Measurements from ENCODE around the gene TEX2.
"Not testable (repeated sequence)": the region's sequence is repeated elsewhere in the genome, so short reads cannot be mapped to it uniquely, and the experiment has no call there.

Gene TEX2

GRCh38 chr17:64134216-64134970 is 128.7 kb downstream of the TEX2 start:
- no peak for DNase-seq

DNA sequence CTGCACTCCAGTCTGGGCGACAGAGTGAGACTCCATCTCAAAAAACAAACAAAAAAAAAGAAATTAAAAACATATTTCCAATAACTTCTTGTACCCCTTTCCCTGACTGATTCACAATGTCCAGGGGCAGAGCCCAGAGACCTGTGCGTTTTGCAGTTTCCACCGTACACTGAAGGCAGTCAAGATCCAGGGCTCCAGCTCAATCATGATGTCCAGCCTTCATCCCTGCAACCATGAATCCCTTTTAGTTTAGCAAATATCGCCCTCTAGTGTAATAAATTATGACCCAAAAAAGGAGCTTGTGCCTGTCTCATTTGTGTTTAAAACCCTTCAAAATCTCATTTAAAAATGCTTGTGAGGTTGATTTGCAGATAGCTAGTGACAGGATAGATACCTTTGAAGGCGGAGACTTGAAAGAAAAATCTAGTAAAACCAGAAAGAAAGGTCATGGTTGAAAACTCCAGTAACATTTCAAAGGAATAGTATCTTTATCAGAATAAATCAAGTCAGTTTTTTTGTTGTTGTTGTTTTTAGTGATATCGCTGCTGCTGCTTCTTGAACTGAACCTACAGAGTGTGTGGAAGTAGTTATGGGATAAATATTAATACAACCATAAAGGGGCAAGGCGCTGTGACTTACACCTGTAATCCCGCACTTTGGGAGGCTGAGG is 129.4 kb downstream of the TEX2 start:
- peak; percentile 76 to 91 (median 84) for DNase-seq

DNA sequence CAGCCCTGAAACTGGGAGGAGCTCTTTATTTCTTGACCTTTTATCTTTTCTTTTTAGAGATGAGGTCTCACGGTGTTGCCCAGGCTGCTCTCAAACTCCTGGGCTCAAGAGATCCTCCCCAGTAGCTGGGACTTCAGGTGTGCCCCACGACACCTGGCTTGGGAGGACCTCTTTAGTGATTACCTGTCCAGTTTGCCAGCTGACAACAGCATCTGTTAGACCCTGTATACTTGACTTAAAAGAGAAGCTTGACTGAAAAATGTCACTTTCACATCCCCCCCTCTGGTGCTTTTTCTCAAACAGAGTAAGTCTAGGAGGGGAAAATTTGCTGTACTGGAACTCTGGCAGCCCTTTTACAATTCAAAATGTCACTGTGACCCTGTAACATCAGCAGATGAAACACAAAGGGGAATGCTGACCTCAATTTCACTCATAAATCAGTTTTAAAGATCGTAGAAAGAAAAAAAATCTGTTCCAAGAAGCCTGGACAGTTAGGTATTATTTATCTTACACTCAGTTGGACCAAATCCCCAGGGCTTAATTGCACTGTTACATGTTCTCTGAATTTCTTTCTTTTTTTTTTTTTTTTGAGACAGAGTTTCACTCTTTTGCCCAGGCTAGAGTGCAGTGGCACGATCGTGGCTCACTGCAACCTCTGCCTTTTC is 131.3 kb downstream of the TEX2 start:
- no peak for DNase-seq

- DNase-seq, result peak; percentile 92 to 98 (median 98)
Measured at GRCh38 chr17:64130559-64131001, 132.5 kb downstream of the TEX2 start.

GRCh38 chr17:64129765-64130558 is 133.1 kb downstream of the TEX2 start, which contains the start of gene ERN1:
Gene ERN1, minus strand, starts transcription at chr17:64130144. Its CDS starts 115 bp downstream, at chr17:64130029.
- DNase-seq, result peak; percentile 96 to 98 (median 98)

- no peak for DNase-seq
Measured at GRCh38 chr17:64129515-64129764, 133.6 kb downstream of the TEX2 start.

DNA sequence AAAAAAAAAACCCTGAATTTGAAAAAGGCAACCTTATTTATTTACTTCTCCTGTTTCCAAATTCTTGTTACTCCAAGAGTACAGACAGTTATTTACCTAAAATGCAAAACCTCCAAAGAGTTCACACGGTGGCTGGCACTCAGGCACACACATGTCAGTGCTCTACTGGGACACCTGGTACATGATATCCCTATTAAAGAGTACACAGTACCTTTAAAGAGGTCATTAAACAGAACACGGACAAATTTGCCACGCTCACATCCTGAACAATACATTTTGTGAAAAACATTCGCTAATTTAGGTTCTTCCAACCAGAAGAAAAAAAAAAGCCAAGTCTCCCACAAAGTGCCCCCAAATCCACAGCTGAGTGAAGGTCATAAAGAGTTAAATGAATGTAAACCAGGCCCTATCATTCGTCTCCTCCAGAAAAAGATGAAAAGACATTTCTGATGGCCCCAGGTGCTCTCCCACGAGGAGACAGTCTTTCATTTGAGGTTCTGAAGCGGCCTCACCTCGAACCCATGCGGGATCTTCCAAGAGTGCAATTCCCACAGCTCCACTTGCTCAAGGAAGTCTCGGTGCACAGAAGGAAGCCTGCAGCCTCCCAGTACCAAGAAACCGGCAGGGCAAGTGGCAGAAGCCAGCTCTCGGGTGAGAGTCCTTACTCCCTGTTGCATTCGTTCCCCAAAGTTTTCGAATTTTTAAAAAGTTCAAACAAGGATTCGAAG is 134.1 kb downstream of the TEX2 start:
- peak; percentile 41 to 50 (median 45) for DNase-seq

DNA sequence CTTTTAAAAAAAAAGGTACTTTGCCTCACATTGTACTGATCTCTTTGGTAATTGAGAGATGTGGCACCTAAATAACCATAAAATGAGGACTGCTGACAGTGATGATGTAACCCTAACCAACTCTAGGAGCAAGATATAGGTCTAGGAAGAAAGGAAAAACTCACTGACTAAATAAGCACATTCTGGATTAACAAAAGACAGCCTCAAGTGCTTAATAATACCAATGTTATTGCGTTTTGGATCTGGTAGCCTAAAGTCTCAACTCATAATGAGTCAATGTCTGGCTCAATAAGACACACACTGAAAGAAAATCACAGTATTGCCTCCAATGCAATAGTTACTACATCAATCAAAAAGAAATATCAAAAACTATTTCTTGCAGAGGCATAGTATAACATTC is 136.1 kb downstream of the TEX2 start:
- DNase-seq, result no peak

DNA sequence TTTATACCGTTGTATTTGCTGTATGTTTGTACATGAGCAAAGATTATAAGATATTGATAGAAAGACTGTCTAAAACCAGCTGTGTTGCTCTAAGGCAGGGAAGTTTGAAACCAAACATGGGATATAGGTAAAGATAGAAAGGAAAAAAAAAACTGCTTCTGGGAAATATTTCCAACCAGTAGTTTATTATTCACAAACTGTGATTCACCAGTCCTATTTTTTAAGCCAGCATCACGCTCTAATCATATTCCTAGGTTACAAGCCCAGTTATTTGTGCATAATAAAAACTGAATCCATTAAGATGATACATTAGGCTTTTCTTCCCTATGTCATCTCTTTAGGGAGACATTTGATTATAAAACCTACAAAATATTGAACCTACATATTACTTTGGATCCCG is 137.1 kb downstream of the TEX2 start:
- no peak for DNase-seq

- no peak for DNase-seq
Measured at GRCh38 chr17:64124609-64125008, 138.5 kb downstream of the TEX2 start.

DNA sequence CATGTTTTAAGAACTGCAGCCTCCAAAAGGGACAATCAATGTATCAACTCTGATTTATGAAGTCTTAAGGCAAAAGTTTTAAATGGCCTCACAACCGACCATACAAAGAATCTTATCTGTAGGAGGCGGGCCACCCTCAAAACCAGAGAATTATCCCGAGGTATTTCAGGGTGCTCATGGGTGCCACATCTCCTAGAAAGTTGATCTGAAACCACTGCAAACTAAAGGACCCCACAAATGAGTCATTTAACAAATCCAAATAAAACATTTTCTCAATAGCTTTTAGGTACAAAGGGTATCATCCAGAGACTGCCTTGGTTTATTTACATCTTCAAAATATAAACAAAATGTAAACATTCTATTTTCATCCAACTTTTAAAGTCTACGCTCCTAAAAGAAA is 139.9 kb downstream of the TEX2 start:
- DNase-seq, result no peak

- not testable (repeated sequence) for DNase-seq
Measured at GRCh38 chr17:64120972-64121786, 141.9 kb downstream of the TEX2 start.

GRCh38 chr17:64120159-64120810 is 142.8 kb downstream of the TEX2 start:
- DNase-seq, result no peak

DNA sequence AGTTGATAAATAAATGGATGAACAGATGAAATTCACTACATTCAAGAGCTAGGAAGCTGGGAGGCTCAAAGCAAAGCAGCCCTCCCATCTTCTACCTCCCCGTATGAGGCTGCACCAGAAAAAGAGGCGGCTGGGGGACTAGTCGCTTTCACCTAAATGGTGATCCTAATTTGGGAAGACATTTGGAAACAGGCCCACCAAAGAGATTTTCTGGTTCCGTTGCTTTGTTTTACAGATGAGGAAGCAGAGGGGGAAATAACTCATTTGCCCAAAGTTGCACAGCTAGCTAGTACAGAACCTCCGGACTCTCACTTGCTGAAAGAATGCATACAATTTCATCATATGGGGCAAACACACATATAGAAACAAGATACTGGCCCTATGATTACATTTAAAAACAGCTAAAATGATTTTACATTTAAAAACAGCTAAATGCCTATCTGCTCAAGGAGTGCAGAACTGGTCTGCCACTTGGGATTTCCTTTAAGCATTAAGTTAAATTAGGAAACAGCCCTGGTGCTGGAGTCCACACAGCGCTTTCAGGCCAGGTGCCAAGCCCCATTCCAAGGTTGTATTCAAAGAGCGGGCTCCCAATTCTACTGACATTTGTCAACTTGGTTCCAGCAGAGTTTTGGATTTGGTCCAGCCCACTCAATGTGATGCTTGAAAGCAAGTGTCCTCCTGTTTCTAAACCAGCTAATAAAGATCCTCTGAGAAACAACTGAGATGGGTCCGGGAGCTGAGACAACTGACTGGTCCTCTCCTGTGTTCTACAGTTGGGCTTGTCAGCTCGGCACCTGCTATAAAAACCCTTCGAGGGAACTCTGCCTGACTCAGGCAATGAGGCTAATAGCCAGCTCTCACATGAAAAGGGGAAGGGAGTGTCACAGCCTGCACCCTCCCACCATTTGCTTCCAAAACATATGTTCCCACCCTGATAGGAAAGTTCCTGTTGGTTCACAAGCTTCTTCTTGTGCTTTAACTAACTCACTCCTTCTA is 144.8 kb downstream of the TEX2 start:
- peak; percentile 86 to 90 (median 88) for DNase-seq

GRCh38 chr17:64115822-64116534 is 147.1 kb downstream of the TEX2 start:
- DNase-seq, result peak in 2 of 3 donors; percentile 62 to 66

- no peak for DNase-seq
Measured at GRCh38 chr17:64115043-64115698, 147.9 kb downstream of the TEX2 start.

- DNase-seq, result no peak
Measured at GRCh38 chr17:64113006-64113405, 150.1 kb downstream of the TEX2 start.

DNA sequence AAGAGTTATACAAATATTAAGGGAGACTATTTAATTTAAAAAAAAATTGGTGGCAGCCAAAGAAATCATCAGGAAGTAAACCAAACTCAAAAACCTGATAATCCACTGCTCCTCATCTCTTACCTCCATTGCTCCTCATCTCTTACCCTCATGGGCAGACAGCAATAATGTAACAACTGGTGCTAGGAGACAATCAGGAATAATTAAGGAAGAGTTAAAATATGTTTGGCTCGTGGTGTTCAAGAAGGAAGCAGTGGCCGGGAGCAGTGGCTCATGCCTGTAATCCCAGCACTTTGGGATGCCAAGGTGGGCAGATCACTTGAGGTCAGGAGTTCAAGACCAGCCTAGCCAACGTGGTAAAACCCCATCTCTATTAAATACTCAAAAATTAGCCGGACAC is 151.2 kb downstream of the TEX2 start:
- DNase-seq, result no peak
